NCI-H1417 (cell line): Measurements from ENCODE around the gene SPATS2.

Experiments used
- DNase-seq, 3 experiments: peaks; one replicate each; lab custom pipeline; 2025; lab: John Stamatoyannopoulos, UW

Gene SPATS2

GRCh38 chr12:49541140-49541861 is 174.0 kb downstream of the SPATS2 start:
- DNase-seq: no peak

- DNase-seq: no peak
Measured at GRCh38 chr12:49541911-49542505, 174.7 kb downstream of the SPATS2 start.

- no peak for DNase-seq
Measured at GRCh38 chr12:49542592-49543160, 175.4 kb downstream of the SPATS2 start.

GRCh38 chr12:49543221-49543913 is 176.1 kb downstream of the SPATS2 start:
- DNase-seq: no peak

- DNase-seq: no peak
Measured at GRCh38 chr12:49543914-49544815, 176.9 kb downstream of the SPATS2 start.

GRCh38 chr12:49545815-49546214 is 178.6 kb downstream of the SPATS2 start:
- no peak for DNase-seq

GRCh38 chr12:49546481-49546880 is 179.2 kb downstream of the SPATS2 start:
- DNase-seq: no peak

GRCh38 chr12:49547090-49547690 is 179.9 kb downstream of the SPATS2 start:
- DNase-seq: no peak

- DNase-seq: peak in 1 of 3 experiments; percentile 63
Measured at GRCh38 chr12:49548481-49548821, 181.2 kb downstream of the SPATS2 start.

- DNase-seq: peak in 2 of 3 experiments; percentile 81 to 89
Measured at GRCh38 chr12:49548822-49549648, 181.8 kb downstream of the SPATS2 start.

- peak; percentile 91 to 96 (median 91) for DNase-seq
Measured at GRCh38 chr12:49549735-49550692, 182.8 kb downstream of the SPATS2 start.

- DNase-seq: peak in 2 of 3 experiments; percentile 18 to 45
Measured at GRCh38 chr12:49550693-49551252, 183.5 kb downstream of the SPATS2 start.

- no peak for DNase-seq
Measured at GRCh38 chr12:49552014-49552413, 184.8 kb downstream of the SPATS2 start.

- peak in 1 of 3 experiments; percentile 31 for DNase-seq
Measured at GRCh38 chr12:49552425-49552824, 185.2 kb downstream of the SPATS2 start.

GRCh38 chr12:49552899-49553298 is 185.6 kb downstream of the SPATS2 start:
- DNase-seq: no peak

- DNase-seq: peak; percentile 30 to 91 (median 73)
Measured at GRCh38 chr12:49553512-49554088, 186.3 kb downstream of the SPATS2 start.

GRCh38 chr12:49554266-49554665 is 187.0 kb downstream of the SPATS2 start:
- DNase-seq: no peak

GRCh38 chr12:49555631-49556390 is 188.5 kb downstream of the SPATS2 start:
- no peak for DNase-seq
